ENCODE measurements around the gene OR5I1.
"Not testable (repeated sequence)": the region's sequence is repeated elsewhere in the genome, so short reads cannot be mapped to it uniquely, and the experiment has no call there.

The OR5I1 gene

DNA sequence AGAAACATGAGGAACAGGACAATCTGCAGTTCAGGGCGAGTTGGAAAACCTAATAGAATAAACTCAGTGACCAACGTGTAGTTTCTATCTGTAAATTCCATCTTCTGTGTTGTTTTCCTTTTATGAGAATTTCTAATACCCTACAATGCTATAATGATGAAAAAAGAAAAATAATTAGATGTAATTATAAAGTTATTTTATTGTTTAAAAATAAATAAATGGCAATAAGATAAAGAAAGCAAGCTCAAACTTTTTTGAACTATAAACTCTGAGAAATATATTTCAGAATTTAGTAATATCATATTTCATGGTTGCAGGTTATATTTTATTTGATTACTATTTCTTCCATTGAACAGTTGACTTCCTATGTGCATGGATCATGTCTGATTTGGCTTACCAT lies at the start of gene OR5I1:
TSS of gene OR5I1 (minus strand) at position 101 of the 400 bp plus-strand sequence. CDS start at position 101, 0 bp downstream.
- DNase-seq: no peak

GRCh38 chr11:55970935-55971334 lies 34.7 kb upstream of the OR5I1 start:
- DNase-seq: no peak

- DNase-seq: no peak
Measured at GRCh38 chr11:55969845-55970244, 33.6 kb upstream of the OR5I1 start, which contains the start of gene OR10AG1. OR10AG1 (minus strand) TSS chr11:55969945; CDS start chr11:55969907, 38 bp downstream.

DNA sequence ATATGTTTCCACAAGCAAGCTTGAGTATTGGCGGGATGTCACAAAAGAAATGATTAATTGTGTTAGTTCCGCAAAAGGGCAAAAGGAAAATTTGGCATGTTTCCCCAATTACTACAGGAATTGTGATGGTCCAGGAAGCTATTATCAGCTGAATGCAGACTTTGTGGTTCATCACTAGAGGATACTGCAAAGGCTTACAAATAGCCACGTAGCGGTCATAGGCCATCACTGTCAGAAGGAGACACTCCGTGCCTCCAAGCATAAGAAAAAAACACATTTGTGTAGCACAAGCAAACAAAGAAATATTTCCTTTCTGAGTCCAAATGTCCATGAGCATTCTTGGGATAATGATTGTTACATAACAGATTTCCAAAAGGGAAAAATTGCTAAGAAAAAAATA lies 31.7 kb upstream of the OR5I1 start:
- no peak for DNase-seq

DNA sequence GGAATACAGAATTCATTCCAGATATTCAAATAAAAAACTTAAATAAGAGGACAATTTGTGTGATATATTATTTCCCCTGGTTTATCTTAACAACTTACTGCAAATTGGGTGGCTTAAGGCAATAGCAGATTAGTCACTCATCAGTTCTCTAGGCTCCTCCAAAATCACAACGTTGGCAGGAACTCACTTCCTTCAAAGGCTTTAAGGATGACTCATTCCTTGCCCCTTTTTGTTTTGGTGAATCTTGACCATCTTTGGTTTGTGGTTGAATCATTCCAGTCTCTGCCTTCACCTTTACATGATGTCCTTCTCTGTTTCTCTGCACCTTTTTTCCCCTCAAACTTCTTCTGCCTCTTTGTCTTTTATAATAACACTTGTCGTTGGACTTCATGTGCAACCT lies 30.2 kb upstream of the OR5I1 start:
- DNase-seq: no peak

DNA sequence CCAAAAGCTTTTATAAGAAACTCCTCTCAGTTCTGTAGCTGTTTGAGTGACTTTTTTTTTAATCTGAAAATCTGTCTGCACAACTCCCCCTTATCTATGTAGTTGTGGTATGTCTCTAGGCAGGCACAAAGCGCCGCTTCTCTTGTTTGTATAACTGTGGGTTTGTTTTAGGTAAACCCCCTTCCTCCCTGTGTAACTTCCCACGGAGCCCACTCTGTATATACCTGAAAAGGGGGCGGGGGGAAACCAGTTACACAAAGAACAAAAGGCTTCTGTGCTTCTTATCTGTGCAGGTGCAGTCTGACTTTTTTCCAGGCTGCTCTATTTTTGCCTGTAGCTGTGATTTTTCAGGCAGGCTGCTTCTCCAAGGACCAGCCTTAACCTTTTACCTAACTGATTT lies 20.3 kb upstream of the OR5I1 start:
- no peak for DNase-seq

DNA sequence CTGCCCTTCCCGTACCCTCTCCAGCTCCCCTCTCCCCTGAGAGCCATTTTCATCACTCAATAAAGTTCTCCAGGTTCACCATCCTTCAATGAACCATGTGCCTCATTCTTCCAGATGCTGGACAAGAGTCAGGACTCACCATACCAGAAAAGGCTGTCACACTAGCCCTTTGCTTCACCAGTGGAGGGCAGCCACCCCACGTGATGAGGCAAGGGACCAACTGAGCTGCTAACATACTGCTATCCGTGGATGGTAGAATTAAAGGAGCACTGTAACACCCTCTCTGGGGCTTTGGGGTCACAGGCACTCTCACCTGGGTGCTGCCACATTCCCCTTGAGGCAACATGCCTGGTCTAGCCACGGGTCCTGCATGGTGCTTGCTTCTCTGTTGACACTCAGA lies 13.1 kb upstream of the OR5I1 start:
- no peak for DNase-seq

GRCh38 chr11:55942785-55943392 lies 6.7 kb upstream of the OR5I1 start:
- no peak for DNase-seq

DNA sequence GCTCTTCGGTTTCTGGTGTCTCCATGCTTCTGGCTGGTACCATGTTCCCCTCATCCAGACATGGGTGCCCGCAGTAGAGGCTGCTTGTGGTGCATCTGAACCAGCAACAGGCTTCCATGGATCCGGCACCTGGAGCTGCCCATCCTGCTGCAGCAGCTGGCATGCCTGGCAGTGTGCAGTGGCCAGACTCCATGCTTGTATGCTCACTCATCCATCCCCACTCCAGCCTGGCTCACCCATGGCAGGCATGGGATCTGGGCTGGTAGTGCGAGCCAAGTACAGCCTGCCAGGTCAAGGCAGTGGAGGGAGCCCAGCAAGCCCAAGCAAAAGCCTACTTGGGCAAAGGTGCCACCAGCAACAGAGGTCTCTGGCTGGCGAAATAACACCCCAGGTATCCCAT lies 15.7 kb downstream of the OR5I1 start:
- DNase-seq: no peak

DNA sequence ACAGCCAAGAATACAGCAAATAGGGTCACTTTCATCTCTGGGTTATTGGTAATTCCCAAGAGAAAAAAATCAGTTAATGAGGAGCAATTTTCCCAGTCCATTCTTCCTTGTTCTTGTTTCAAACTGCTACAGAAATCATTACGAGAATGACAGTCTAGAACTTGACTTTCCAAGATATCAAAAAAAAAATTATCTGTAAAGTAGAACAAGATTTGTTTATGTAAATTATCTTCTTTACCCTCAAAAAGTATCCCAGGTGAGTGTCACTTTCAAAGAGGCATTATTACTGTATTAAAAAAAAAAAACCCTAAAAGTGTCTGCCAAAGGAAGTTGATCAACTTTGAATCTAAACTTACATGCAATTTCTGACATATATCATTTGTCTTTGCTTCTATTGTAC lies 21.7 kb downstream of the OR5I1 start, which contains the start of gene OR5W2:
TSS of gene OR5W2 (minus strand) at position 101 of the 400 bp plus-strand sequence. CDS start at position 101, 0 bp downstream.
- no peak for DNase-seq

DNA sequence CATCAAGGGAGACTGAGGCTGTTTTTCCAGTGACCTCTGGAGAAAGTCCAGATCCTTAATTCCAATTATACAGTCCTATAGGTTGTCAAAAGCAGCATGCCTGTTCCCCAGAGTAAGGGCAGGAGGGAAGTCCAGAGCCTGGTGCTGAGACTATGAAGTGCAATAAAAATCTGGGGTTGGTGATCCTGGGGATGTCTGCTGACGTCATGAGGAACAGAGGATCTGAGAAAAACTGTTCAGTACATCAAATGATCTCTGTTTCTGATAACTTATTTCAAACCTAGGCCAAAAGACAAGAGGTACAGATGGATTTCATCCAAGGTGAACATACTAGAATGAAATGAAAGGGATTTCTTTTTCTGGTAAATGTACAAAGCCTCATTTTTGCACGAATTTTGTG lies 33.9 kb downstream of the OR5I1 start:
- DNase-seq: no peak

GRCh38 chr11:55895216-55895615 lies 41.0 kb downstream of the OR5I1 start:
- DNase-seq: no peak

GRCh38 chr11:55885481-55885880 lies 50.7 kb downstream of the OR5I1 start:
- DNase-seq: not testable (repeated sequence)
